IPS-NIHi11 (cell line): Measurements from ENCODE around the gene ANKH.

Experiments
- DNase-seq: peaks from one replicate; pipeline ENCODE4 v3.0.0; 2012; ENCODE audit warnings: mixed read lengths, low spot score

Gene ANKH

GRCh38 chr5:14684757-14685156 is 186.8 kb downstream of the ANKH start:
- no peak for DNase-seq

- no peak for DNase-seq
Observed at GRCh38 chr5:14683906-14684455, 187.6 kb downstream of the ANKH start.

- DNase-seq: no peak
Observed at GRCh38 chr5:14681236-14681752, 190.3 kb downstream of the ANKH start.

GRCh38 chr5:14679595-14679994 is 192.0 kb downstream of the ANKH start:
- no peak for DNase-seq

- DNase-seq: no peak
Observed at GRCh38 chr5:14678773-14679334, 192.7 kb downstream of the ANKH start.

- no peak for DNase-seq
Observed at GRCh38 chr5:14676320-14676719, 195.3 kb downstream of the ANKH start.

- DNase-seq: no peak
Observed at GRCh38 chr5:14675865-14676300, 195.7 kb downstream of the ANKH start.

GRCh38 chr5:14674983-14675854 is 196.4 kb downstream of the ANKH start:
- no peak for DNase-seq

- DNase-seq: no peak
Observed at GRCh38 chr5:14673443-14673842, 198.1 kb downstream of the ANKH start.

GRCh38 chr5:14672484-14673394 is 198.8 kb downstream of the ANKH start:
- DNase-seq: no peak

GRCh38 chr5:14672082-14672481 is 199.5 kb downstream of the ANKH start:
- DNase-seq: no peak

- no peak for DNase-seq
Observed at GRCh38 chr5:14671414-14671813, 200.2 kb downstream of the ANKH start.

- no peak for DNase-seq
Observed at GRCh38 chr5:14669975-14670374, 201.6 kb downstream of the ANKH start.

- no peak for DNase-seq
Observed at GRCh38 chr5:14669415-14669814, 202.2 kb downstream of the ANKH start.

GRCh38 chr5:14668181-14668591 is 203.4 kb downstream of the ANKH start:
- no peak for DNase-seq

- no peak for DNase-seq
Observed at GRCh38 chr5:14667770-14668169, 203.8 kb downstream of the ANKH start.

- no peak for DNase-seq
Observed at GRCh38 chr5:14667290-14667689, 204.3 kb downstream of the ANKH start.

GRCh38 chr5:14666357-14666756 is 205.2 kb downstream of the ANKH start:
- no peak for DNase-seq

- no peak for DNase-seq
Observed at GRCh38 chr5:14665949-14666348, 205.6 kb downstream of the ANKH start.

- peak; percentile 44 for DNase-seq
Observed at GRCh38 chr5:14665101-14665822, 206.3 kb downstream of the ANKH start.
